GM21576 (cell line): ENCODE data around the gene PRR19.
"Not testable (repeated sequence)": the region's sequence is repeated elsewhere in the genome, so short reads cannot be mapped to it uniquely, and the experiment has no call there.

Experiments used
- ATAC-seq: cut with Tn5 transposase; IDR thresholded peaks from one replicate; pipeline ENCODE4 v1.9.1; 2021; ENCODE audit warnings: mild to moderate bottlenecking, moderate library complexity; ENCODE audit not compliant: unreplicated experiment

The PRR19 gene

DNA sequence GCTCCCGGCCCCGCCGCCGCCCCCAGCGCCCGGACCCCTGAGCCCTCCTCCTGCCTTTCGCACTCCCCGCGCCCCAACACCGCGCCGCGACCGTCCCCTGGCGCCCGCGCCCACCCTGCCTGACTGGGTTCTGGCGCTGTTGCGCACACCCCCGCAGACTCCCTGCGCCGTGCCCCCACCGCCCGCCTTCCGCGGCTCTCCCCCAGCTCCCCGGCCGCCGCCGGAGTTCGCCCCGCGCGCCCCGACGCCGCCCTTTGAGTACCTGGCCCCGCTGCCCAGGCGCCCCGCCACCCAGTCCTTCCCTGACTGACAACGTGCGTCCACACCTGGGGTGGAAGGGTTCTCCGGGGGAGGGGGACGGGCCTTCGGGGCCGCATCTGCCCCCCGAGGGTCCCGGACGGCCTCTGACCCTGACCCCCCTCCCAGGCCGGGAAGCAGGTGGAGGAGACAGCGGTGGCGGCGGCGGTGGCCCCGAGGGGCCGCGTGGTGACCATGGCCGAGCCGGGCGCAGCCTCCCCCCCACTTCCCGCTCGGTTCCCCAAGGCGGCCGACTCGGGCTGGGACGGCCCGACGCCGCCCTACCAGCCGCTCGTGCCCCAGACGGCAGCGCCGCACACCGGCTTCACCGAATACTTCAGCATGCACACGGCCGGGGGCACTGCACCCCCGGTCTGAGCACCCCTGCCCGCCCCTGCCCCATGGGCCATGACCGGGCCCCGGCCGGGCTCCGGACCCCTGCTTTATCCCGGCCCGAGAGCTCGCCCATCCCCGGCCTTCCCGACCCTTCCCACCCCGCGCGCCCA lies 22.1 kb downstream of the PRR19 start:
- ATAC-seq = no peak

DNA sequence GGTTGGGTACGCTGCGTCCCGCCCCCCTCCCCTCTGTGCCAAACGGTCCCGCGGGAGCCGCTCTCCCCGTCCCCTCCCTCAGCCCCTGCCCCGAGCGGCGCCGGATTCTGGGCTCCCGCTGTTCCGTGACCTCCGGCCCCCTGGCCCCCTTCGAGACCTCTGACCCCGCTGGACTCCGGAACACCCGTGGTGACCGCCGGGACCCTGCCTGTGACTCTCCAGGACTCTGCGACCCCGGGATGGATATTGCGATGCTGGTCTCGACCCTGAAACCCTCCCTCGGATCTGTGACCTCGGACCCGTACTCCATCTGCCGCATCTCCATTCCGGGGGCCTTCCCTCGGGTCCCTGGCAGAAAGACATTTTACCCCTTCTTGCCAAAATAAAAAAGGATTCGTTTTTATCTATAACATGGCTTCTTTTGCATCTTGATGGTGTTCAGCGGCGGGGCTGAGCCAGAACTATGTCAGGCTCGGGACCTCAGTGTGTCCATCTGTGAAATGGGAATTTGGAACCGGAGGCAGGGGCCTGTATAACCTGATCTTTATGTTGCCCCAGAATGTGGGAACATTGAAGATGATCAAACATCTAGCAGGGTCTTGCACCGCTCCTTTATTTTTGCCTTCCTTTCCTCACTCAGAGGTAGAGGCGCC lies 22.8 kb downstream of the PRR19 start:
- ATAC-seq = no peak

DNA sequence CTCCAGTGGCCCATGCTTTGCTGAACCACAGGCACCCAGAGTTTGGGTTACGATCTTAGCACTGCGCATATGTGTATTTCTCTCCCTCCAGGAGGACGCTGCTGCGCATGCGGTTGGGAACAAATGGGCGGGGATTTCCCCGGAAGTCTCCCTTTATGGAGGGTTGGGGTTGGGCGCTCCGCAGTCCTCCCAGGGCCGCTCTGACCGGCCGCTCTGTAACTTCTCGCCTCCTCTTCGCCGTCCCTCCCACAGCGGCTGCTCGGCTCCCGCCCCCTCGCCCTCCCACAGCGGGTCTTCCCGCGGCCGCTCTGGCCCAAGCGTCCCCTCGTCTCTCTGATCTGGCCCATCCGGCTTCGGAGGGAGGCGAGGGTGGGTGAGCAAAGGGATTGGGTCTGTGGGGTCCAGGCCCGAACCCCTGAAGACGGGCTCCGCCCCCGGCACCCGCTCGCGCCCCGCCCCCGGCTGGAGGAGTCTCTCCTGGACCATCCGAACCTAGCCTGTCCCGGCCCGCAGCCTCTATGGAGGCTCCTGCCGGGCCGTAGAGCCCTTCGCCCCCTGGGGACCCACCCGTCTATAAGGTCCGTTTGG lies 23.5 kb downstream of the PRR19 start, which contains the start of gene MEGF8:
Gene MEGF8 (plus strand): TSS at position 328 of the 588 bp plus-strand sequence. CDS start 609 bp downstream, outside the sequence.
- peak; percentile 87 for ATAC-seq

DNA sequence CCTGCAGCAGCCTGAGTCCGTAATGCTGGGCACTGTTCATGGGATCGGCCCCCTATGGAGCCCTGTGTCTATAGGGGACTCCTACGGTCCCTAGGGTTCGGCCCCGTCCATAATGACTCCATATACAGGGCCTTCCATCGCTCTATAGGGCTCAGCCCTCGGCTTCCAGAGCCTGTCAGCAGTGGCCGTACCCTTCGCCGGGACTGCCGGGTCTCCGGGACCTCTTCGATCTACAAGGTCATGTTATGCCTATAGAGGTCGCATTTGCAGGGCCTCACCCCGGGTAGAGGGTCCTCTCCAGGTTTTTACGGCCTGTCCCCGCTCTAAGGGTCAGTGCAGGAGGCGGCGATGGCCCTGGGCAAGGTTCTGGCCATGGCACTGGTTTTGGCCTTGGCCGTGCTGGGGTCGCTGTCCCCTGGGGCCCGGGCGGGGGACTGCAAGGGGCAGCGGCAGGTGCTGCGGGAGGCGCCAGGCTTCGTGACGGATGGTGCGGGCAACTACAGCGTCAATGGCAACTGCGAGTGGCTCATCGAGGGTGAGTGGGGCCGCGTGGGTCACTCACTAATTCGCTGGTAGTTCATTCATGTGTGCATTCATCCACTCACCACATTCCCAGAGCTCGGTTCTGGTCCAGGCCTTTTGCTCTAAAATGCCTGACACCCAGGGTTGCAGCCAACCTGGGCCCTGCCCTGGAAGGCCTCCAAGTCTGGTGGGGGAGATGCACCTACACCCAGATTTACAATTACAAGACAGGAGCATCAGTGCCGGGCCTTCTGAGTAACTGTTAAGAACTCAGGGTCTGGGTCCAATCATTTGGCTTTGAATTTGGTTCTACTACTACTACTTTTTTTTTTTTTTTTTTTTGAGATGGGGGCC lies 24.2 kb downstream of the PRR19 start:
- peak; percentile 7 for ATAC-seq

DNA sequence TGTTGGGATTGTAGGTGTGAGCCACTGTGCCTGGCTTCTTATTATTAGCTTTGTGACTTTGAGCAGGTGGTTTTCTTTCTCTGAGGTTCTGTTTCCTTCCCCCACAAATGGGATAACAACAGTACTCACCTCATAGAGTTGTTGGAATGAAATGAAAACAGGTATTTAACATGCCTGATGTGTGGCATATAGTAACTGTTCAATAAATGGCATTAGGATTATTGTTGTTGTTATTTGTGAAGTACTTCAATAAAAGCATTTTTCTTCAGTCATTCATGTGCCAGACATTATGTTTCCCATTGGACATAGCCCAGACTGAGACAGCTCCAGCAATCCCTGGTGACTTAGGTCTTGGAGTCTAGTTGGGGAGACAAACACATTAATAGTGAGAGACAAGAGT lies 25.0 kb downstream of the PRR19 start:
- no peak for ATAC-seq

DNA sequence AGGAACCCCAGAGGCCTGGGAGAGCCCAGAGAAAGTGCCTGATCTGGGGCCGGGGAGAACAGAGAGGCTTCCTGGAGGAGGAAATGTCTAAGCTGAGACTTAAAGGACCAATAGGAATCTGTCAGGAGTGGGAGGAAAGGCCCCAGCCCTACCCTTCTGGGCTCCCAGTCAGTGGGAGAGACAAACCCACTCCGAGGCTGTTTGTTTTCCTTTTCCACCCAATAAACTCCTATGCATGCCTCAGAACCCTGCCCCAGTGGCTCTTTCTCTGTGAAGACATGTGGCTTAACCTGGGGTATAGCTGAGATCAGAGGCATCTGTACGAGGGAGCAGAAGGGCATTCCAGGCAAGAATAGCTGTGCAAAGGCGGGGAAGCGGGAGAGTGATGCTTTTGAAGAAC lies 25.4 kb downstream of the PRR19 start:
- ATAC-seq = no peak

DNA sequence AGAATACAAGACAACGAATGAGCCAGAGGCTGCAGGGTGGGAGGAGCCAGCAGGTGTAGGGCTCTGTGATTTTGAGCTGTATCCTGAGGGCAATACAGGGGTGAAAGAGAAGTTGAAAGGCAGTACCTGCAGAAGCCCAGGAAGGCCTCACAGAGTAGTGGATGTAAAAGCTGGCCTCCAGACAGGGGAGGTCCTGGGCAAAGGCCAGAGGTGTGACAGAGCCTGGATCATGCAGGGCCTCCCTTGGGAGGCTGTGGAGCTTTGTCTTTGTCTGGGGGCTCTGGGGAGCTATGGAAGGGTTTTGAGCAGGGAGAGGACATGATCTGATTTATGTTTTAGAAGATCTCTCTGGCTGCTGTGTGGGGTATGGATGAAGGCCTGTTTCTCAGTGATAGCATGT lies 26.2 kb downstream of the PRR19 start:
- ATAC-seq = no peak

DNA sequence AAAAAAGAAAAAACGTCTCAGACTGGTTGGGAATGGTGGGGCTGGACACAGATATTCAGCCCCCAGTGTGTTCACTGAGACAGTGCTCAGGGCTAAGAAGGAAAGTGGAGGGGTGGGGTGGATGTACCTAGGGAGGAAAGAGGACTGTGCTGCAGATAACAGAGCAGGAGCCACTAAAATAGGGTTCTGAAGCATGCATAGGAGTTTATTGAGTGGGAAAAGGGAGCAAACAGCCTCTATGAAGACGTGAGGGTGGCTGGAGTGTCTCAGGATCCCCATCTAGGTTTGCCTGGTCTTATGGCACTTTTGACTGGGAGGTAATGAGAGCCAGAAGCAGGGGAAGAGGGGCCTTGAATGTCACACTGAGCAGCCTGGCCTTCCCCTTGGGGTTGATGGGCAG lies 26.9 kb downstream of the PRR19 start:
- ATAC-seq = no peak

DNA sequence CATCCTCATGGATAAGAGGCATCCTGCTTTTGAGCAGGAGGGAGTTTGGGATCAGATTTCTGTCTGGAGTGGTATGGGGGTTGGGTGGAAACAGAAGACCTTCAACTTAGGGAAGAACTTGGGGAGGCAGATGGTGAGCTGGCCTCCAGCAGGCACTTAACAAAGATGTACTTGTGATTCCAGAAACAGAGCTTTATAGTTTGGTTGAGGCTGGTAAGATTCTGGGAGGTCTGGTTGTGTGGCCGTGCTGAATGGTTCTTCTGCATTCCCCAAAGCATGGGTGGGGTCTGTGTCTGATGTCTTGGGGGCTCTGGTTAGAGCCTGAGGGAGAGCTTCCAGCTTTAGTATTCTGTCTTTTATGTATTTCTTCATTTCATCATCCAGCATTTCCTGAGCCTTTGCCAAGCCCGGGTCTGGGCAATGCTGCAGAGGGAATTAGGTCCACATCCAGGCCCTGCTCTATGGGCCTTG lies 28.3 kb downstream of the PRR19 start:
- no peak for ATAC-seq

DNA sequence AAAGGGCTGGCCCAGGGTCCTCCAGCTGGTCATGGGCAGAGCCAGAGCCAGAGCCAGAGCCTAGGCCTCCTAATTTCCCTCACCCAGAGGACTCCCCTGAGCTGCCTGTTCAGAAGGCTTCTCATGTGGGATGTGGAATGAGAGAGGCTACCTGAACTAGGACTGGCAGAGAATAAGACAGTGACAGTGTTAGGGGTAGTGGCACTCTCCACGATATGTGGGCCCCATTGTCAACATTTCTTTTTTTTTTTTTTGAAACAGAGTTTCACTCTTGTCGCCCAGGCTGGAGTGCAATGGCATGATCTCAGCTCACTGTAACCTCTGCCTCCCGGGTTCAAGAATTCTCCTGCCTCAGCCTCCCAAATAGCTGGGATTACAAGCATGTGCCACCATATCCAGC lies 29.4 kb downstream of the PRR19 start:
- ATAC-seq = not testable (repeated sequence)

DNA sequence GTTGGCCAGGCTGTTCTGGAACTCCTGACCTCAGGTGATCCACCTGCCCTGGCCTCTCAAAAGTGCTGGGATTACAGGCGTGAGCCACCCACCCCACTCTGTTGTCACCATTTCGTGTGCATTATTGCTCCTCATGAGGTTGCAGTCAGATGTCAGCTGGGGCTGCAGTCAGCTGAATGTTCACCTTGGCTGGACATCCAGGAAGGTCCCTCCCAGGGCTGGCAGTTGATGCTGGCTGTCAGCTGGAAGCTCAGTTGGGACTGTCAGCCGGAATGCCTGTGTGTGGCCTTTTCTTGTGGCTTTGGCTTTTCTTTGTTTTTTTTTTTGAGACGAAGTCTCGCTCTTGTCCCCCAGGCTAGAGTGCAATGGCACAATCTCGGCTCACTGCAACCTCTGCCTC lies 30.1 kb downstream of the PRR19 start:
- ATAC-seq = no peak

DNA sequence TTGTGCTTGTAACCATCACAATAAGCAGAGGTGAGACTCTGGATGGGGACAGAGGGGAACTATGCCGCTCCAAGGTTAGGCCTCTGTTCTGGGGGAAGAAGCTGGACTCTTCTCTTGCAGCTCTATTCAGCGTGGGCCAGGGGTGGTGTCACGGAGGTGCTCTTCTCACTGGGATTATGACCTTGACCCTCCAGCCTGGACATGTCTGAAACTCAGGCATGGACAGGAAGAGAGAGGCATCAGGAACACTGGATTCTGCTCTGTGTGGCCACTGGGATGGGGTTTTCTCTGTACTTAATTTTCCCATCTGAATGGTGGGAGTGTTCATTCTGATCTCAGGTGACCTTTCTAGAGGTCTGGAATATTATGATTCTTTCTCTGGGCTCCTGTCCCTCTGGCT lies 31.1 kb downstream of the PRR19 start:
- ATAC-seq = no peak

DNA sequence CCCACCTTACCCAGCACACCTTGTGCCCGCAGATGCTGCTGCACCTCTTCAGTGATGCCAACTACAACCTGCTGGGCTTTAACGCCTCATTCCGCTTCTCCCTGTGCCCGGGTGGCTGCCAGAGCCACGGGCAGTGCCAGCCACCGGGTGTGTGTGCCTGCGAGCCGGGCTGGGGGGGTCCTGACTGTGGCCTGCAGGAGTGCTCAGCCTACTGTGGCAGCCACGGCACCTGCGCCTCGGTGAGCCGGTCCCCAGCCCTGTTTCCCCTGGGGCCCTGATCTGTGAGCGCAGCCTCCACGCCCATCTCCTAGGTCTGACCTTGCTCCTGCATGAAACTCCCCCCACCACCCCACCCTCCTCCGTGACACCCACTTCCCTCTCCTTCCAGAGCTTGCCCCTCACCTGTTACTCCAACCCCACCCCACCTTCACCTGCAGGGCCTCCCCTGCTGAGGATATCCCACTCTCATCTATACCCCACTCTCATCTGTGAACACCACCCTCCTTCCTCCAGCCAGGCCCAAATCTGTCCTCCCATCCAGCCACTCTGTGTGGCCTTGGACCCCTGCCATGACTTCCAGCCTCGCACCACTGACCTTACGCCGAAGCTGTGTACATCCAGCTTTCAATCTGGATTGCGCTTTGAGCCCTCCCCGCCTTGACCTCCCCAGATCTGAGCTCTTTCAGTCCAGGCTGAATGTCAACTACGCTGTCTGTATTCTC lies 32.2 kb downstream of the PRR19 start:
- ATAC-seq = no peak

DNA sequence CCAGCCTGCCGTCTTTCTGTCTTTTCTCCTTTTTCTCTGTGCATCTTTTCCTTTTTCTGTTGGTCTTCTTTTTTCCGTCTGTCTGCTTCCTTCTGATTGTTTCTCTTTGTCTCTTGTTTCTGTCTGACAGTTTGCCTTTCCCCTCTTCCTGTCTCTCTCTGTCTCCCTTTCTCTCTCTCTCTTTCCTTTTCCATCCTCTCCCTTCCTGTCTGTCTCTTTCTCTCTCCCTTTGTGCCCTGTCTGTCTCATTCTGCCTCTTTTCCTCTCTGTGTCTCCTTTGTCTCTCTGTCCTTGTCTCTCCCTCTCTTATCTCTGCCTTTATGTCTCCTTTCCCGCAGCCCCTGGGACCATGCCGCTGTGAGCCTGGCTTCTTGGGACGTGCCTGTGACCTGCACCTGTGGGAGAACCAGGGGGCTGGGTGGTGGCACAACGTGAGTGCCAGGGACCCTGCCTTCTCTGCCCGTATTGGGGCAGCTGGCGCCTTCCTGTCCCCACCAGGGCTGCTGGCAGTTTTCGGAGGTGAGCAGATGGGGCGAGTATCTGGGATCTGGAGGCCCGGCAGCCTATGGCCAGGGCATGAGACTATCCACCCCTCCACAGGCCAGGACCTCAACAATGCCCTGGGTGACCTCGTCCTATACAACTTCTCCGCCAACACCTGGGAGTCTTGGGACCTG lies 32.9 kb downstream of the PRR19 start:
- no peak for ATAC-seq

DNA sequence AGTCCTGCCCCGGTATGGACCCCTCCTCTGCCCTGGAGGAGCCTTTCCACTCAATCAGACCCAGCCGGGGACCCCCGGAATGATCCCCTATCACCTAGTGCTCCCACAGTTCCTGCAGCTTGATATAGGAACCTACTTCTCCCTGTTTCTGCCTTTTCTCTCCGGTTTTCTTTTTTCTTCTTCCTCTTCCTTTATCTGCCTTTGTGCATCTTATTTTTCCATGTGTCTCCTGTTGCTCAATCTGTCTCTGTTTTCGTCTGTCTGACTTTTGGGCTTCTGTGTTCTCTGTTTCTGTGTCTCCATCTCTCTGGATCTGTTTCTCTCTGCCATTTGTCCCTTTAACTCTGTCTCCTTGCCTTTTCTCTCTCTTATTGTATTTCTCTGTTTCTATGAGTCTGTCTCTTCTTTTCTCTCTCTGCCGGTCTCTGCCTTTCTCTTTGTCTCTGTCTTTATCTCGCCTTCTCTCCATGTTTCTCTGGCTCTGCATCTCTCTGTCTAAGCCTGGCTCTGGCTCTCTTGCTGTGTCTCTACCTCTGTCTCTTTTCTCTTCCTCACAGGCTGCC lies 33.5 kb downstream of the PRR19 start:
- no peak for ATAC-seq

DNA sequence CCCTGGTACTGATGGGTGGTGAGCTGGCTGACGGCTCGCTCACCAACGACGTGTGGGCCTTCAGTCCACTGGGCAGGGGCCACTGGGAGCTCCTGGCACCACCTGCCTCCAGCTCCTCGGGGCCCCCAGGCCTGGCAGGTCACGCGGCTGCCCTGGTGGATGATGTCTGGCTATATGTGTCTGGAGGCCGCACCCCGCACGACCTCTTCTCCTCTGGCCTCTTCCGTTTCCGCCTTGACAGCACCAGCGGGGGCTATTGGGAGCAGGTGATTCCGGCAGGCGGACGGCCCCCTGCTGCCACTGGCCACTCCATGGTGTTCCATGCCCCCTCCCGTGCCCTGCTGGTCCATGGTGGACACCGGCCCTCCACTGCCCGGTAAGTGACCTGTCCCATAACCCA lies 34.0 kb downstream of the PRR19 start:
- no peak for ATAC-seq

DNA sequence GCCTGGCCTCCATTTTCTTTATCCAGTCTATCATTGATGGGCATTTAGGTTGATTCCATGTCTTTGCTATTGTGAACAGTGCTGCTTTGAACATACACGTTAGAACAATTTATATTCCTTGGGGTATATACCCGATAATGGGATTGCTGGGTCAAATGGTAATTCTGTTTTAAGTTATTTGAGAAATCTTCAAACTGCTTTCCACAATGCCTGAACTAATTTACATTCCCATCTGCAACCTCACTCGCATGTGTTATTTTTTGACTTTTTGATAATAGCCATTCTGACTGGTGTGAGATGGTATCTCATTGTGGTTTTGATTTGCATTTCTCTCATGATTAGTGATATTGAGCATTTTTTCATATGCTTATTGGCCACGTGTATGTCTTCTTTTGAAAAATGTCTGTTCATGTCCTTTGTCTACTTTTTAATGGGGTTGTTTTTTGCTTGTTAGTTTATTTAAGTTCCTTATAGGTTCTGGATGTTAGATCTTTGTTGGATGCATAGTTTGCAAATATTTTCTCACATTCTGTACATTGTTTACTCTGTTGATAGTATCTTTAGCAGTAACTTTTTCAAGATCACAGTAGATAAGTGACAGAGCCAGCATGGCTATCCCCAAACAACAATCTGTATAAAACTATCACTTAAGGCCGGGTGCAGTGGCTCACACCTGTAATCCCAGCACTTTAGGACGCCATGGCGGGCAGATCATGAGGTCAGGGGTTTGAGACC lies 37.4 kb downstream of the PRR19 start:
- not testable (repeated sequence) for ATAC-seq

DNA sequence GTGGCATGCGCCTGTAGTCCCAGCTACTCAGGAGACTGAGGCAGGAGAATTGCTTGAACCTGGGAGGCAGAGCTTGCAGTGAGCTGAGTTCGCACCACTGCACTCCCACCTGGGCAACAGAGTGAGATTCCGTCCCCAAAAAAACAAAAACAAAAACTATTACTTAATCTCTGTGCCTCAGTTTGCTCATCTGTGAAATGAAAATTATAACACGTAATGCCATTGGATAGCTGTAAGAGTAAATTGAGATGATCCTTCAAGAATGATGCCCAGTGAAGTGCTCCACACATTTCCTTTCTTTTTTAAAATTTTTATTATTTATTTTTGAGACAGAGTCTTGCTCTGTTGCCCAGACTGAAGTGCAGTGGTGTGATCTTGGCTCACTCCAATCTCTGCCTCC lies 38.0 kb downstream of the PRR19 start:
- ATAC-seq = not testable (repeated sequence)
